NCI-H2196 treated with DMSO at 0.1 percent for 48 hours (cell line): ENCODE measurements around the gene DNASE1L3.
"Not testable (repeated sequence)": the region's sequence is repeated elsewhere in the genome, so short reads cannot be mapped to it uniquely, and the experiment has no call there.

ENCODE experiments used
- DNase-seq: peaks from one replicate; lab custom pipeline; 2025; ENCODE audit not compliant: unreplicated experiment; lab: John Stamatoyannopoulos, UW

The DNASE1L3 gene

DNA sequence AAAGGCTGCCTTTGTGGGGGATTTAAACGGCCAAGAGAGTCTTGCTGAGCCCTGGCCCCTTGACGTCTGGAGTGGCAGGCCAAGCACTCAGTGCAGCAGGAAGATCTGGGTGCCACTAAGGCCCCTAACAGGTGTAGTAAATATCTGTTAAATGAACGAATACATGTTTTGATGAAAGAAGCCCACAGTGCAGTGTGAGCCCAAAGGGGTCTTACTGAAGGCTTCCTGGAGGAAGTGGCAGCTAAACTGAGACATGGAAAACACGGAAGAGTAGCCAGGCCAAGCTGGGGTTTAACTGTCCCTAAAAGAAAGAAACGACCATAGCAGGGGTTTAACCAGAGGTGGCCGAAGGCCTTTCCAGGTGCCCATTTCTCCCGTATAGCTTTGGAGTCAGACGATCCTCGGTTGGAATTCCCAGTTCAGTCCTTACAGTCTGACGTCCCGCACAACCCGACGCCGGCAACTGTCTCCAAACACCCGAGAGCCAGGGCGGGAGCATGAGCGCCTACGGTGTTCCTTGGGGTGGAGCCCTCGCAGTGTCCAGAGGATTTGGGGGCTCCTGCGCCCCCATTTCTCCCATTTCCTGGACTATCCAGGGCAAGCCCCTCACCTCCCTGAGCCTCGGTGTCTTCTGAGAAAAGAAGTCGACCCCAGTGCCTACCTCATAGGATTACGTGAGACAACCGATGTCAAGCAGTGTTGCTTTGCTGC is 25.9 kb upstream of the DNASE1L3 start:
- DNase-seq, result no peak

DNA sequence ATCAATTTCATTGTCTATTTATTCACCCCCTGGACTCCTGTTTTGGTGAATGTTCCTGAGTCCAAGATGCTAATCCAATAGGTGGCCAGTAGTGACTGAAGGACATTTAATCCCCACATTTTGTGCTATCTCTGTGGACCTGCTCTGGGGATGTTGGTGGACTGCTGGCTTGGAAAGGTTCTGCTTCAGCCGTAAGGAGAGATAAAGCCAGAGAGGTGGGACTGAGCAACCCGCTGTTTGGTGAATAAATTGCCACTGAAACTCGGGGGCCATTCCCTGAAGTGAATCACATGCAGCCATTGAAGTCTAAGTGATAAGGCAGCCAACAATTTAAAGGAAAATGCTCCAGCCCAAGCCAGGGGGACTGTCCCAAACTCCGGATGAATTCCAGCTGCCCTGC is 25.2 kb upstream of the DNASE1L3 start:
- DNase-seq, result no peak

DNA sequence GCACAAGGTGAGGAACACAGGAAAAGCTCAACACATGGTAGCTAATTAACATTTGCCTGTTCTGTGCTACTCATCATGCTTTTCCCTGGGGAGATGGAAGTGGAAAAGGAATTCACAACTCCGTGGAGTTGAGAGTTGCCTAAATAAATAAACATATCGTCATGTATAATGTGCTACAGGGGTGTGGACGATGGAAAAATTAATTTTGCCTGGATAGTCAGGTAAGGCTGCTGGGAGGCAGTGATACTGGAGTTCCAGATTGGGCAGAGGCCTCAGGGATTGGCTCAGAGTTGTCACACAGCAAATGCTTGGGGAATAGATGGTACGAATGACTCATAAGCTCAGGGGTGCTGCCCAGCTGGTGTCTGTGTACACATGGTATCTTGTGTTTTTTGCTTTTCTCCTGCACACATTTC is 23.8 kb upstream of the DNASE1L3 start:
- DNase-seq, result peak; percentile 2

DNA sequence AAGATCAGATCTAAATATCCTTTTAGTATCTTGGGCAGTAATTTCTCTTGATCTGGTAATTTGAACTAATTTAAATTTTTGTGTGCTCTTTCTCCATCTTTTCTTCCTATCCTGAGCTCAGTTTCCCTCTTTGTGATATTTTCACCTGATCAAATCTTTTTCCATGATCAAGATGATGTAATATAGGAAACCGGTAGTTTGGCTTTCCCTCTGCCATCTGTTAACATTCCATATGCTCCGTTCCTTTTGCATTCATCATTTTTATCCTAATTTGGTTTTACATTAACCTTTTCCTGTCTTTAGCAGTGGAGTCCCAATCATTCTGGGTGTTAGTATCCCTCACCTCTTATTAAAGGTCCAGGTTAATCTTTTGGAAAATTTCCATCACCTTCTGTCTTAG is 20.9 kb upstream of the DNASE1L3 start:
- no peak for DNase-seq

DNA sequence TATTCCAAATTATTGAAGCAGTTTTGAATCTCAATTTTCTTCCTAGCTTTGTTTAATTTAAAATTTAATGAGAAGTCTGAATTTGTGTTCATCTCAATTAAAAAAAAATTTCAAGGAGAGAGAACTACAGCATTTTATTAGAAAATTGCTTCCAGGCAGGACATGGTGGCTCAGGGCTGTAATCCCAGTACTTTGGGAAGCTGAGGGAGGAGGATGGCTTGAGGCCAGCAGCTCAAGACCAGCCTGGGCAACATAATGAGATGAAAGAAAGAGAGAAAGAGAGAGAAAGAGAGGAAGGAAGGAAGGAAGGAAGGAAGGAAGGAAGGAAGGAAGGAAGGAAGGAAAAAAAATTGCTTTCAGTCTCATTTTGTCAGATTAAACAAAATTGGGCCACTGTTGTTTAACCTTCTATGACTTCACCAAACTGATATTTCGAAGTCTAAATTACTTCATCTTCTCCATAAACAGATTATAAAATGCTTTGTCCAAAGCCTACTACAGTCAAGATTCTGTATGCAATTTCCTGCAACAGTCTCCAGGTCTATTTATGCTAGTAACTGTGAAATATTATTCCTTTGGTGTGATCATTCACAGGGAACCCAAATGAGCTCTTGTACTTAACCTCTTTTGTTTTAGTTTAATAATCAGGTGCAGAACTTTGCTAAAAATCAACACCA is 20.2 kb upstream of the DNASE1L3 start:
- DNase-seq, result no peak

DNA sequence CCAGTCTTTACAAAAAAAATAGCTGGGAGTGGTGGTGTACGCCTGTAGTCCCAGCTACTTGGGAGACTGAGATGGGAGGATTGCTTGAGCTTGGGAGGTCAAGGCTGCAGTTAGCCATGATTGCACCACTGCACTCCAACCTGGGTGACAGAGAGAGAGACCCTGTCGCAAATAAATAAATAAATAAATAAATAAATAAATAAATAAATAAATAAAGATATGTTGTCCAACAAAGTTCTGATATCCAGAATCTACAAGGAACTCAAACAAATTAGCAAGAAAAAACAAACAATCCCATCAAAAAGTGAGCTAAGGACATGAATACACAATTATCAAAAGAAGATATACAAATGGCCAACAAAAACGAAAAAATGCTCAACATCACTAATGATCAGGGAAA is 17.2 kb upstream of the DNASE1L3 start:
- not testable (repeated sequence) for DNase-seq

DNA sequence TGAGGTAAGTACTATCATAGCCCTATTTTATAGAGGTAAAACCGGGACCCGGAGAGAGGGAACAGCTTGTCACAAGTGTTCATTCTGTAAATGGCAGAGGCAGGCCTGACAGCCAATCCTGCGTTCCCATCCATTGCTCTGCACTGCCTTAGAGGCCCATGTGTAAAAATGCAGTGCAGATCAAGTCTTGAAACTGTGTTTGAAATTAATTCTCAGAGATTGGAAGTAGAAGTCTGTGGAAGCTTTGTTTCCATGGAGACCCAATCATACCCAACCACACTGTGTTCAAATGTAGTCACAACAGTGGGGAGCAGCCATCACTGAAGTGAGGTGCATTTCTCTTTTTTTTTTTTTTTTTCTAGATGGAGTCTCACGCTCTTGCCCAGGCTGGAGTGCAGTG is 13.1 kb upstream of the DNASE1L3 start:
- no peak for DNase-seq

DNA sequence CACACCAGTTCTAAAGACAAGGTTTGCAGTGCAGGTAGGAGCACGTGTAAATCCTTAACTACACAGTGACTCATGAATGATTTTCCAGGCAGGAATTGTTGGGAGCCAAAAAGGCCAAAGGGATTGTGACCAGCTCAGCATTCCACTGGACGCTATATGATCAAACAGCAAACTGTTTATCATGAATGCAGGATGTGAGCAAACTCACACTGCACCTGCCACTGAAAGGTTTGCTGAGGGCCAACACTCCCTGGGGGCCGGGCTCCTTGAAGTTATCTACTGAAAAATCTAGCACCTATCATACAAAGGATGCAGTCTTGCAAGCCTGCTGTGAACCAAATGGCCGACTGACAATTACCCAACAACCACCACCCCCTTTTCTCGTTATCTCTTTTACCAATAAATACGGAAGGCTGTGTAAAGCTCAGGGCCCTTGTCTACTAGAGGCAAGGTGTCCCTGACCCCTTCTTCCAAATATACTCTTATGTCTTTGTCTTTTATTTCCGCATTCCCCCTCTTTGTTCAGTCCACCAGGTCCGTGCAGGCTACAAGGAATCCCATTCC is 11.5 kb upstream of the DNASE1L3 start:
- no peak for DNase-seq

DNA sequence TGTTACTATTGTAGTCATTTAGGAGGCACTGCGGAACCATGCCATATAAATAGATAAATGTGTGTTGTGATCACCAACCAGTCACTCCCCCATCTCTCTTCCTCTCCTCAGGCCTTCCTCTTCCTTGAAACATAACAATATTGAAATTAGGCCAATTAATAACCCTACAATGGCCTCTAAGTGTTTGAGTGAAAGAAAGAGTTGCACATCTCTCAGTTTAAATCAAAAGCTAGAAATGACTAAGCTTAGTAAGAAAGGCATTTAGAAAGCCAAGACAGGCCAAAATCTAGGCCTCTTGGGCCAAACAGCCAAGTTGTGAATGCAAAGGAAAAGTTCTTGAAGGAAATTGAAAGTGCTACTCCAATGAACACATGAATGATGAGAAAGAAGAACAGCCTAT is 8.1 kb upstream of the DNASE1L3 start:
- no peak for DNase-seq

DNA sequence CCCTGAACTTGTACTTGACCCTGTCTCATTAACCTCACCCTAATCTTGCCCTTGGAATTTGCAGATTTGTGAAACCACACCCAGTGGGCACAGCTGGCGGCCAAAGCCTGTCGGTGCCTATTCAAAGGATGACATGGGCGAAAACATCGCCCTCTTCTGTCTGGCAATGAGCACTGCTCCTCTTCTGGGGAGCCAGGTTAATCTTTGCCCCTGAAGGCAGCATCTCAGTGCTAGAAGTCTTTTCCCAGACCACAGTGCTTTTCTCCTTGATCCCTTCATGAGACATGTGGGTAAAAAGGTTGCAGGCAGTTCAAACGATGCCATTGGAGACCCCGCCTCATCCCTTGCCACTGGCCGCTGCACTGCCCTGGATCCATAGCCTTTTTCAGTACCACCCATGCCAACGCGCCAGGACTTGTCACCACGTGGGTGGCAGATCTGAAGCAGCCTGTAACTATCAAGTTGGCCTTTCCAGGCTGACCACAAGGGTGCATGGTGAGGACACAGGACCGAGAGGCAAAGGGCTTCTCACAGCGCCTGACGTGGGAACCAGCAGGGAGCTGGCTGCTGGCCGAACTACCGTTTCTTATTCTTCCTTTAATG is 6.5 kb upstream of the DNASE1L3 start:
- DNase-seq, result peak; percentile 2

DNA sequence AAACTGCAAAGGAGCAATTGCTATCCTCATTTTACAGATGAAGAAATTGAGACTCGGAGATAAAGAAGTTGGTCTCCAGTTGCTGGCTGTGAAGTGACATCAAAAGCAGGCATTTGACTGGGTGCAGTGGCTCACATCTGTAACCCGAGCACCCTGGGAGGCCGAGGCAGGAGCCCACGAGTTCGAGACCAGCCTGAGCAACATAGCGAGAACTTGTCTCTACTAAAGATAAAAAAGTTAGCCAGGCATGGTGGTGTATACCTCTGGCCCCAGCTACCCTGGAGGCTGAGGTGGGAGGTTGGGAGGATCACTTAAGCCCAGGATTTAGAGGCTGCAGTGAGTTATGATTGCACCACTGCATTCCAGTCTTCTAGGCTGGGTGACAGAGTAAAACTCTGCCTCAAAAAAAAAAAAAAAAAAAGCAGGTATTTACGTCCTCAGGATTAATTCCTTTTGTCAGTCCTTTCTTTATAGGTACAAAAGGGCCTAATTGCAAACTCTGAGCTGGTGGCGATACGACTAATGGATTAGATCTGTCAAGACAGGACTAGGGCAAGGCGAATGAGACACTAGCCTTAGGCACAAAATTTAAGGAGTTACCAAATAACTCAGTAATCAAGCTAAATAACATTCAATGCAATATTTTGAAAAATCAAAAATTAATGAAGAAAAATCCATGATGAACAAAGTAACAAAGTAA is 5.9 kb upstream of the DNASE1L3 start:
- DNase-seq, result no peak

DNA sequence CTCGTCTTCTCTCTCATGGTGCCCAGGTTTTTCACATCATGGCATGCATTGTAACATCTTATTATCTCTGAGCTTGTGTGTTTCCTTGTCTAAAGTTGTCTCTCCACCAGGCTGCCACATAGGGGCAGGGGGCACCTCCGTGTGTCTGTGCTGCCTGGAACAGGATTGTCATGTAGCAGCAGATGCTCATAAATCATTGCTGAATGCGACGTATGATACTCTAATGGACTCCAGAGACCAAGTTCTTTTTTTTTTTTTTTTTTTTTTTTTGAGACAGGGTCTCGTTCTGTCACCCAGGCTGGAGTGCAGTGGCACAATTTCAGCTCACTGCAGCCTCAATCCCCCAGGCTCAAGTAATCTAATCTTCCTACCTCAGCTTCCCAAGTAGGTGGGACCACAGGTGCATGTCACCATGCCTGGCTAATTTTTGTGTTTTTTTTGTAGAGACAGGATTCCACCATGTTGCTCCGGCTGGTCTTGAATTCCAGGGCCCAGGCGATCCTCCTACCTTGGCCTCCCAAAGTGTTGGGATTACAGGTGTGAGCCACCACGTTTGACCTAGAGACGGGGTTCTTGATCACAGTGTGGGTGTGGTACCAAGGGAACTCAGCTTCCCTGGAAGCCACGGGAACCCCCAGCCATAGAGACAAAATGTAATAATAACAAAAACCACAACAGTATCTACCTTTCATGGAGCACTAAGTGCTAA is 4.7 kb upstream of the DNASE1L3 start:
- no peak for DNase-seq

DNA sequence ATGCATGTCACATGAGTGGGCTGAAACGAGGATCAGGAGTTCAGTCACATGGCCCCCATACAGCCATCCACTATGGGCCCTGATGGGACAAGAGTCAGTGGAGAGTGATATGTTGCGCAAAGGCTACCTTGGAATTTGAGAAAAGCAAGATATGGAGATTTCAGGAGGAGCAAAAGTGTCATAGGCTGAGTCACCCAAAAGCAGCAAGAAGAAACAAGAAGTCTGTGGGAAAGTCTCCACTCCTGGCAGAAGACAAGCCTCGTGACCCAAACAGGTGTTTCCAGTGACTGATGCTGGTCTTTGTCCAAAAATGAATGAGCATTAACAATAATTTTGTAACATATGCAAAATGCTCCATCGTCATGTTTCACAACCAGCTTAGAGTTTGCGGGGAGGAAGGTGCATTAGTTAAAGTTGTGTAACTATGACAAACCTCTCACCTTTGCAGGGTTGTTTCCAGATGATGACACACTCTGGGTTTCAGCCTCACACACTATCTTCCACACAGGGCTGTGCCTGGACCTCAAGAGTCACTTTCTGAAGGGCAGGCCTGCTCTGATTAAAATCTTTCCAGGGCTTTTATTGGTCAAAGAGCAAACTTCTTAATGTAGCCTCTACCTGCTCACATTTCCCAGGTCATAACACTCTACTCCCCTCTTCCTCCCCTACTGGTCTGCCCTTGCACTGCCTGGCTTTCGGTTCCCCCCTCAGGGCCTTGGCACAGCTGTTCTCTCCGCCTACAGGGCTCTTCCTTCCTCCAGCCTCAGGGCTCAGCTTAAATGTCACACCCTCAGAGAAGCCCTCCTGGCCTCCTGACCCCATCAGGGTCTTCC is 3.9 kb upstream of the DNASE1L3 start:
- no peak for DNase-seq

DNA sequence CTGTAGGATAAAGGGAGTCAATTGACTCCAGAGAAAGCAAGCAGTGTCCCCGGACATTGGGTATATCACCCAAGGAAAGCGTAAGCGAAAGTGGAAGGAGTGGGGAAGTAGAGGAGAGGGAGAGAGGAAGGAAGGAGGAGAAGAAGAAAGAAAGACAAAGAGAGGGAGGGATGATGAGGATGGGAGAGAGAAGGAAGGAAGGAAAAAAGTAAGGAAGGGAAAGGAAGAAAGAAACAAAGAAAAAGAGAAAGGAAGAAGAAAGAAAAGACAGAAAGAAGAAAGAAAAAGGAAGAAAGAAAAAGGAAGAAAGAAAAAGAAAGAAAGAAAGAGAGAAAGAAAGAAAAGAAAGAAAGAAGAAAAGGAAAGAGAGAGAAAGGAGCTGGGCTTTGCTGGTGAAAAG is 839 bp downstream of the DNASE1L3 start:
- DNase-seq, result no peak

DNA sequence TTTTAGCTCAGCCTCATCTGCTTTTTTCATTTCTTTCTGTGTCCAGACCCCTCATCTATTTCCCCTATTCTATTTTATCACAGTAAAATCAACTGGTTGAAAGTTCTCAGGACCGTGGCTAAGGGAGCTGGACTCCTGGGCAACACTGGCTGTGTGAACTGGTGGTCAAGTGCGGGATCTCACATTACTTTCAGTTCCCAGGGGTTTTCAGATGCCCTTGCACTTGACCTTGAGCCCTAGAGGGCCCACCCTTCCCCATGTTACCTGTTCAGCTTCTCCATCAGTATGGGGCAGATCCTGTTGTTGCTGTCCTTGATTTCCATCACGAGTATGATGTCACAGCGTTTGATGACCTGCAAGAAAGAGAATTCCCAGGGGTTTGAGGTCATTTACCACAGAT is 2.8 kb downstream of the DNASE1L3 start:
- no peak for DNase-seq

DNA sequence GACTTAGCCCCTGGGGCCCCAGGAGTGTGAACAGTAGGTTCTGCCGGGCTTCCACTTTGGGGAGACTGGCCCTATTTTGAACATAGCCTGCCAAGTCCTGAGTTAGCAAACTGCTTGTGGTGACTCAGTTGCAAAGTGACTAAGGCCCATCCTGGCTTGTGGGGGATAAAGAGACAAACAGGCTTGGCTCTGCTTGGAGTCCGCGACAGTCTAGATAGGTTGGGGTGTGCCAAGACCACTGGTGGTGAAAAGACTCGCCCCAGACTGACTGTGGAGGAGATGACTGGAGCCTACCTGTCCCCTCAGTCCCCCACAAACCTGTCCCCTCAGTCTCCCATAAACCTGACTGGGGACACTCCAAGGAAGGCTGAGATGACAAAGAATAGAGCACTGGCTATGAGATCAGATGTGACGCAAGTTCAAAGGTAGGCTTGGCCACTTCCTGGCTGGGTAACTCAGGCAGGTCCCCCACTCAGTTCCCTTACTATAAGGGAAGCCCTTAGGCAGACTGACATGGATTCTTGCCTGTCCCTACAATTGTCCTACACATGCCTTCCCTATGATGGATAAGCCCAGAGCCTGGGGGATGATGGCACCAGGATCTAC is 4.3 kb downstream of the DNASE1L3 start:
- DNase-seq, result no peak

DNA sequence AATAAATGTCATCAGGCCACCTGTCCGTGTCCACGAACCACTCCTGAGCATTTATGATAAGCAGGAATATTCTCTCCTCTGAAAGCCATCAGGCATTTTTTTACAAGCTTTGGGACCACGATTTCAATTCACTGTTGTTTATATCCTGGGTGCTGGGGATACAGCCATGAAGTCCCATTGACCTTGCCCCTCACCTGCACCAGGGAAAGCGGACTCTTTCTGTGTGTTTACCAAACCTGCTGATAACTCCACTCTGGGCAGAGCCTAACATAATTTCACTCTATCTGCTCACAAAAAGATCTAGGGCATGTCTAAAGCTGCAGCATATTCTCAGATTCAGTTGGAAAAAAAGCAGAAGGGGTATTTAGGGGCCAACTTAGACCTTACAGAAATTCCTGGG is 4.8 kb downstream of the DNASE1L3 start:
- DNase-seq, result no peak

DNA sequence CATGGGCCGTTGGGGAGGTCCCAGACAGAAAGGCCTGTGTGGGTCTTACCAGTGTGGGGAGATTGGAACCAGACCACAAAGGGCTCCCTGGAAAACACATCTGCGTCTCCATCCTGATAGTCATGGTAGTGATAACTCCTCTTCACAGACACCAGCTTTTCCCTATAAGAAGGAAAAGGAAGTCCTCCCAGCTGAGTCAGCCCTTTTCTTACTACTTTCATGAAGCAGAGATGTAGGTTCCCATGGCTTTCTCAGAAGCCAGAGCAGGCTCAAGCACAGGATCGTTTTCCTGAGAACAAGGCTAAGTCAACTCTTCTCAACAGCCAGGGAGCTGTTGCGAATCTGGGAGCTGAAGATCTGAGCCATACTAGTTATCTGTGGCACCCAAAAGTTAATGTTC is 6.1 kb downstream of the DNASE1L3 start:
- no peak for DNase-seq

DNA sequence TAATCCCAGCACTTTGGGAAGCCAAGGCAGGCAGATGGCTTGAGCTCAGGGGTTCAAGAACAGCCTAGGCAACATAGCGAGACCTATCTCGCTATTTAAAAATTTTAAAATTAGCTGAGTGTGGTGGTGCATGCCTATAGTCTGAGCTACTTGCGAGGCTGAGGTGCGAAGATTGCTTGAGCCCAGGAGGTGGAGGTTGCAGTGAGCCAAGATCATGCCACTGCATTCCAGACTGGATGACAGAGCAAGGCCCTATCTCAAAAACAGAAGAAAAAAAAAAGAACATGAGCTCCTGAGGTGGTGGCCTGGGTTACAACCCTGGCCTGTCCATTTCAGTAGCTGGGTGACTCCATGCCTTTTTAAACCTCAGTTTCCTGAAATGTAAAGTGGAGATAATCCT is 7.2 kb downstream of the DNASE1L3 start:
- no peak for DNase-seq

DNA sequence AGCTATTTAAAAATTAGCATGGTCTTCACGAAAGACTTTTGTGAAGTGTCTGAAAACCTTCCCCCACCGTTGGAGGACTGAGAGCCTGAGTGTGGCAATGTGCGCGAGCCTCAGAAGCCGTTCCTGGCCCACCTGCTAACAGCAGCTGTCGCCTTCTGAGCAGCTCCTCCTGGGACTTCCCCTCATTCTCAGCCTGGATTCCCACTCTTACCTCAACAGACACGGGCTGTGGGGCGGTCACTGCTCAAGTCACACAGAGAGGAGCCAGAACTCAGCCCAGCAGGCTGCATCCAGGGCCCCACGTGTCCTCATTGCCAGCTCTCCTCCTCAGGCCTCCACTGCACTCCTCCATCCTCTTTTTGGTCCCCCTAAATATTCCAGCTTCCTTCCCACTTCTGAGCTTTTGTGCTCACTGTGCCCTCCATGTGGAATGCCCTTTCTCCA is 7.8 kb downstream of the DNASE1L3 start:
- no peak for DNase-seq
